Vagina (tissue), 2 donors: Measurements from ENCODE around the gene ASNSD1. TPM values are rescaled to one million over a fixed set of nuclear protein-coding genes. Genes with fewer than 3 reads are reported as not detected.
"Not testable (repeated sequence)": the region's sequence is repeated elsewhere in the genome, so short reads cannot be mapped to it uniquely, and the experiment has no call there.

ENCODE experiments used
- DNase-seq, 2 donors: peaks; one replicate each; pipeline ENCODE4 v3.0.0-alpha.2; 2017; ENCODE audit errors: extremely low spot score in 2 of 2
- H3K27ac ChIP-seq: fragments of 200-600 bp; sonication (generic); one replicate; pipeline ENCODE4 v1.5.1; 2019
- H3K27me3 ChIP-seq: fragments of 200-600 bp; sonication (generic); one replicate; pipeline ENCODE4 v1.5.1; 2019
- H3K36me3 ChIP-seq, 2 donors: fragments of 200-600 bp; sonication (generic); one replicate each; pipeline ENCODE4 v1.5.1; 2017 to 2019
- H3K4me1 ChIP-seq: fragments of 200-600 bp; sonication (generic); one replicate; pipeline ENCODE4 v1.5.1; 2019
- H3K4me3 ChIP-seq, 2 donors: fragments of 200-600 bp; sonication (generic); 1 replicate in 1 of 2; 2 replicates in 1 of 2; pipeline ENCODE4 v1.5.1; 2016 to 2019
- H3K9me3 ChIP-seq: fragments of 200-600 bp; sonication (generic); one replicate; pipeline ENCODE4 v1.5.1; 2019
- POLR2A ChIP-seq, 2 donors: fragments of 450-650 bp; IDR thresholded peaks; one replicate each; pipeline ENCODE4 v1.6.1; 2017; ENCODE audit warnings: antibody characterized with exemption in 2 of 2, mild to moderate bottlenecking in 2 of 2, moderate library complexity in 2 of 2
- POLR2AphosphoS5 ChIP-seq, 2 donors: sonication (generic); formaldehyde crosslinking; IDR thresholded peaks; one replicate each; pipeline ENCODE4 v1.9.0; 2017; ENCODE audit warnings: antibody characterized with exemption in 2 of 2, mild to moderate bottlenecking in 2 of 2, low read depth in 1 of 2; ENCODE audit not compliant: insufficient read depth in 1 of 2
- intact Hi-C: fragments of 100-400 bp; cut with DNase I; formaldehyde crosslinking; loops from one replicate; pipeline ENCODE4 v1.15.1; 2023
- total RNA-seq: library from RNA; depleted of rRNA; stranded (reverse); fragments of >200 nt; gene quantifications from one replicate; pipeline ENCODE4 v1.2.3, GENCODE V29; 2016
- TF ChIP-seq, protein P1 (sequence below), 3 experiments: fragments of 450-650 bp in 2 of 3; fragments of 200-600 bp in 1 of 3; sonication (generic) in 1 of 3; IDR thresholded peaks; one replicate each; pipeline ENCODE4 v1.5.1; 2017 to 2019; ENCODE audit warnings: antibody characterized with exemption in 3 of 3, mild to moderate bottlenecking in 2 of 3, moderate library complexity in 2 of 3

The ASNSD1 gene
- total RNA-seq, 1 donor from 2014 or later = 44.7 TPM

DNA sequence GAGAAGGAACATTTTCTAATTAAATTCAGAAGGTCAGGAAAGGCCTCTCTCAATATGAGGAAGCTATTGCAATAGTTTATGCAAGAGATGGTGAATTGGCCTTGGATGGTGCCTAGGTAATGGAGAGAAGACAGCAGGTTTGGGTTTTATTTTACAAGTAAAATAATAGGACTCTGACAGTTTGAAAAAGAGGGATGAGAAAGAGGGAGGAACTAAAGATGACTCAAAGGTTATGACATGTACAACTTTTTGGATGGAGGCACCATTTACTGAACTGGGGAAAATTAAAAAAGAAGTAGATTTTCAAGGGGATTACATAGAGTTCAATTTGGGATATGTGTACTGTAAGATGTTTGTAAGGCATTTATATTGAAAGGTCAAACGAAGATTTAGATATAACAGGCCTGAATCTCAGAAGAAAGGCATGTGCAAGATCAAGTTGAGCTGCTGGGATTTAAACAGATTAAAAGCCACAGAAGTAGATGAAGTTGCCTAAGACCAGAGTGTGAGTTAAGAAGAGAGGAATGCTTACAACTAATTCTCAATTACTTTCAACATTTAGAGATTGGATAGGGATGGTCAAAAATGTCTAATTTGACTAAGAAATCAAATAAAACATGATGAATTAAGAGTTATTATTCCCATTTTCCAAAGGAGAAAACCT lies 12.3 kb upstream of the ASNSD1 start:
- TF ChIP-seq POLR2AphosphoS5 (IDR thresholded peaks at IDR 0.05; ENCODE audit: insufficient read depth in 1 of 2, low read depth in 1 of 2) (no peak), POLR2A (IDR thresholded peaks at IDR 0.05) (no peak)
- TF ChIP-seq, protein P1, sequence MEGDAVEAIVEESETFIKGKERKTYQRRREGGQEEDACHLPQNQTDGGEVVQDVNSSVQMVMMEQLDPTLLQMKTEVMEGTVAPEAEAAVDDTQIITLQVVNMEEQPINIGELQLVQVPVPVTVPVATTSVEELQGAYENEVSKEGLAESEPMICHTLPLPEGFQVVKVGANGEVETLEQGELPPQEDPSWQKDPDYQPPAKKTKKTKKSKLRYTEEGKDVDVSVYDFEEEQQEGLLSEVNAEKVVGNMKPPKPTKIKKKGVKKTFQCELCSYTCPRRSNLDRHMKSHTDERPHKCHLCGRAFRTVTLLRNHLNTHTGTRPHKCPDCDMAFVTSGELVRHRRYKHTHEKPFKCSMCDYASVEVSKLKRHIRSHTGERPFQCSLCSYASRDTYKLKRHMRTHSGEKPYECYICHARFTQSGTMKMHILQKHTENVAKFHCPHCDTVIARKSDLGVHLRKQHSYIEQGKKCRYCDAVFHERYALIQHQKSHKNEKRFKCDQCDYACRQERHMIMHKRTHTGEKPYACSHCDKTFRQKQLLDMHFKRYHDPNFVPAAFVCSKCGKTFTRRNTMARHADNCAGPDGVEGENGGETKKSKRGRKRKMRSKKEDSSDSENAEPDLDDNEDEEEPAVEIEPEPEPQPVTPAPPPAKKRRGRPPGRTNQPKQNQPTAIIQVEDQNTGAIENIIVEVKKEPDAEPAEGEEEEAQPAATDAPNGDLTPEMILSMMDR (IDR thresholded peaks at IDR 0.05) = no peak
- Histone ChIP-seq H3K27me3 (no peaks in the 10 kb centered on the region), H3K36me3 (no peaks in the 10 kb centered on the region), H3K27ac (no peak overlapping the region), H3K4me1 (no peaks in the 10 kb centered on the region), H3K4me3 (no peak overlapping the region), H3K9me3 (no peaks in the 10 kb centered on the region)
- DNase-seq = no peak
- intact Hi-C loops = no loop called here

DNA sequence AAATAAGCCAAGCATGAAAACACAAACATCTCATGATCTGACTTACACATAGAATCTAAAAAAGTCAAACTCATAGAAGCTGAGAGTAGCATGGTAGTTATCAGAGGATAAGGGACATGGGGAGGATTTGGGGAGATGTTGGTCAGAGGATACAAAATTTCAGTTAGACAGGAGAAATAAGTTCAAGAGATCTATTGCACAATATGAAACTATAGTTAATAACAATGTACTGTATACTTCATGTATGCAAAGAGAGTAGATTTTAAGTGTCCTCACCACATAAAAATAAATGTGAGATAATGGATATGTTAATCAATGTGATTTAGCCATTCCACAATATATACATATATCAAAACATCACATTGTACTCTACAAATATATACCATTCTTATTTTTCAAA lies 10.0 kb upstream of the ASNSD1 start:
- intact Hi-C loops = no loop called here
- no peaks in the 10 kb centered on the region for H3K36me3 ChIP-seq
- no peak overlapping the region for H3K27ac ChIP-seq
- H3K4me1 ChIP-seq = no peaks in the 10 kb centered on the region
- DNase-seq = no peak
- H3K9me3 ChIP-seq = no peaks in the 10 kb centered on the region
- no peaks in the 10 kb centered on the region for H3K27me3 ChIP-seq
- TF ChIP-seq, protein P1 (IDR thresholded peaks at IDR 0.05) = no peak
- no peak for TF ChIP-seq POLR2A (IDR thresholded peaks at IDR 0.05)
- no peak for TF ChIP-seq POLR2AphosphoS5 (IDR thresholded peaks at IDR 0.05; ENCODE audit: insufficient read depth in 1 of 2, low read depth in 1 of 2)
- H3K4me3 ChIP-seq = no peak overlapping the region

DNA sequence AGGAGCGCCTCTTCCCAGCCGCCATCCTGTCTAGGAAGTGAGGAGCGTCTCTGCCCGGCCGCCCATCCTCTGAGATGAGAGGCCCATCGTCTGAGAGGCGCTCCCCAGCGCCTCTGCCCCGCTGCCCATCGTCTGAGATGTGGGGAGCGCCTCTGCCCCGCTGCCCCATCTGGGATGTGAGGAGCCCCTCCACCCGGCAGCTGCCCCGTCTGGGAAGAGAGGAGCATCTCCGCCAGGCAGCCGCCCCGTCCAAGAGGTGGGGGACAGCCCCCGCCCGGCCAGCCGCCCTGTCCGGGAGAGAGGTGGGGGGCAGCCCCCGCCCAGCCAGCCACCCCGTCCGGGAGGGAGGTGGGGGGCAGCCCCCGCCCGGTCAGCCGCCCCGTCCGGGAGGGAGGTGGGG lies 7.8 kb upstream of the ASNSD1 start:
- H3K9me3 ChIP-seq, H3K4me3 ChIP-seq, DNase-seq, H3K36me3 ChIP-seq, H3K4me1 ChIP-seq, intact Hi-C loops, H3K27me3 ChIP-seq, H3K27ac ChIP-seq: not testable (repeated sequence)

DNA sequence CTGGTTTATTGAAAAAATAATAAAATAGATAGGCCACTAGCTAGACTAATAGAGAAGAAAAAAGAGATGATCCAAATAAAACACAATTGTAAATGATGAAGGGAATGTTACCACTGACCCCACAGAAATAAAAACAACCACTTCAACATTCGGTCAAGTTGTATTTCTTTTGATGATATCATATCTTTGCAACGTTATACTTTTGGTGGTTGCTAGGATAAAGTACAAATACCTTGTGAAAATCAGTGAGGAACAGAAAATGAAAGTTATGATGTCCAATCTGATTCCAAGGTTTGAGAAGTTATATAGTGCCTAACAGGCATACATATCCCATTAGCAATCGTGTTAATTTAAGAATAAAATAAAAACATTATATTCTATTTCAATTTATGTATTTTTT lies 6.6 kb upstream of the ASNSD1 start:
- no peaks in the 10 kb centered on the region for H3K36me3 ChIP-seq
- DNase-seq = no peak
- H3K27me3 ChIP-seq = no peaks in the 10 kb centered on the region
- intact Hi-C loops = no loop called here
- TF ChIP-seq POLR2A (IDR thresholded peaks at IDR 0.05) (no peak), POLR2AphosphoS5 (IDR thresholded peaks at IDR 0.05; ENCODE audit: insufficient read depth in 1 of 2, low read depth in 1 of 2) (no peak)
- TF ChIP-seq, protein P1 (IDR thresholded peaks at IDR 0.05) = no peak
- no peak overlapping the region for H3K27ac ChIP-seq
- no peak overlapping the region for H3K4me3 ChIP-seq
- H3K9me3 ChIP-seq = no peaks in the 10 kb centered on the region
- no peaks in the 10 kb centered on the region for H3K4me1 ChIP-seq

DNA sequence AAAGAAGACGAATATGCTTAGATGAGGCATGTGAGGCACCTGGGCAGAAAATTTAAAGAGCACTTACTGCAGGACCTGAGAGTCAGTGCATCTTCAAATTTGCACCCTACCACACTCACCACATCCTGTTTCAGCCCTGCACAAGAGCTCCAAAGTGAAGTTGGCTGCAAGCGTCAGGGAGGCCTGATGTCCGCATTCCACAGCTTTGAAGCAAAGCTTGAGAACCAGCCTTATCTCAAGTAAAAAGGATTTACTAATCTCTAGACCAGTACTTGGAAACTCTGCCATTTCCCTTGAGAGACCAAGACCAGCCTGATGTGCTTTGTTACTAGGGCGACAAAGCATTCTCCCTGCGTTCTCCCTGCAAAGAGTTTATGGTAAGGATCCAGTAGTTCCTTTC lies 3.4 kb upstream of the ASNSD1 start:
- H3K9me3 ChIP-seq = no peaks in the 10 kb centered on the region
- DNase-seq = no peak

More for the DNA sequence above, 3.4 kb upstream of the ASNSD1 start:
- no peak for TF ChIP-seq POLR2AphosphoS5 (IDR thresholded peaks at IDR 0.05; ENCODE audit: insufficient read depth in 1 of 2, low read depth in 1 of 2)
- TF ChIP-seq, protein P1 (IDR thresholded peaks at IDR 0.05) = no peak
- no peaks in the 10 kb centered on the region for H3K36me3 ChIP-seq
- intact Hi-C loops = no loop called here
- H3K27me3 ChIP-seq = no peaks in the 10 kb centered on the region
- H3K27ac ChIP-seq = no peak overlapping the region
- peaks cover 10% of the 10 kb centered on the region for H3K4me1 ChIP-seq
- no peak overlapping the region for H3K4me3 ChIP-seq
